IMR-90 (cell line): ENCODE data around the gene MSI2.

Source experiments
- CEBPB ChIP-seq: IDR thresholded peaks from 2 replicates; pipeline ENCODE4 v1.6.1; 2012; ENCODE audit warnings: low read depth, low read length, improper control_type of control experiment
- CHD1 ChIP-seq: IDR thresholded peaks from 2 replicates; pipeline ENCODE4 v1.6.1; 2012; ENCODE audit warnings: low read depth, low read length, improper control_type of control experiment
- CTCF ChIP-seq: conservative IDR thresholded peaks from 2 replicates; pipeline ENCODE4 v1.5.1; 2012; ENCODE audit warnings: mild to moderate bottlenecking, low read depth, low read length, improper control_type of control experiment
- FOS ChIP-seq: fragments of 150-350 bp; IDR thresholded peaks from 2 replicates; pipeline ENCODE4 v1.6.1; 2016; ENCODE audit warnings: low read depth, low read length
- MAFK ChIP-seq: IDR thresholded peaks from 2 replicates; pipeline ENCODE4 v1.6.1; 2012; ENCODE audit warnings: low read depth, low read length, improper control_type of control experiment
- MAZ ChIP-seq: IDR thresholded peaks from 2 replicates; pipeline ENCODE4 v1.6.1; 2012; ENCODE audit warnings: low read depth, mild to moderate bottlenecking, low read length, improper control_type of control experiment, moderate library complexity, borderline replicate concordance
- MXI1 ChIP-seq: IDR thresholded peaks from 2 replicates; pipeline ENCODE4 v1.6.1; 2012; ENCODE audit warnings: low read depth, mild to moderate bottlenecking, low read length, moderate library complexity, borderline replicate concordance
- NFE2L2 ChIP-seq: fragments of 150-350 bp; IDR thresholded peaks from 2 replicates; pipeline ENCODE4 v1.6.1; 2016; ENCODE audit warnings: low read depth, mild to moderate bottlenecking, low read length
- POLR2A ChIP-seq: IDR thresholded peaks from 2 replicates; pipeline ENCODE4 v1.6.1; 2012; ENCODE audit warnings: mild to moderate bottlenecking, low read depth, low read length
- RAD21 ChIP-seq: IDR thresholded peaks from 2 replicates; pipeline ENCODE4 v1.6.1; 2012; ENCODE audit warnings: low read length, improper control_type of control experiment
- RFX5 ChIP-seq: IDR thresholded peaks from 2 replicates; pipeline ENCODE4 v1.8.0; 2012; ENCODE audit warnings: low read depth, mild to moderate bottlenecking, low read length, moderate library complexity
- USF2 ChIP-seq: fragments of 150-350 bp; IDR thresholded peaks from 2 replicates; pipeline ENCODE4 v1.6.1; 2017; ENCODE audit warnings: mild to moderate bottlenecking, antibody characterized with exemption, low read length, low read depth

- TF ChIP-seq CTCF (no peak), CHD1 (no peak), RAD21 (no peak), RFX5 (no peak), USF2 (no peak), CEBPB (no peak), MAFK (no peak), POLR2A (no peak), FOS (no peak), MXI1 (no peak), NFE2L2 (no peak), MAZ (no peak)
These were observed 209.3 kb downstream of the MSI2 start for GRCh38 chr17:57465610-57466009.
